ENCODE data around the gene STX11.

Gene STX11

DNA sequence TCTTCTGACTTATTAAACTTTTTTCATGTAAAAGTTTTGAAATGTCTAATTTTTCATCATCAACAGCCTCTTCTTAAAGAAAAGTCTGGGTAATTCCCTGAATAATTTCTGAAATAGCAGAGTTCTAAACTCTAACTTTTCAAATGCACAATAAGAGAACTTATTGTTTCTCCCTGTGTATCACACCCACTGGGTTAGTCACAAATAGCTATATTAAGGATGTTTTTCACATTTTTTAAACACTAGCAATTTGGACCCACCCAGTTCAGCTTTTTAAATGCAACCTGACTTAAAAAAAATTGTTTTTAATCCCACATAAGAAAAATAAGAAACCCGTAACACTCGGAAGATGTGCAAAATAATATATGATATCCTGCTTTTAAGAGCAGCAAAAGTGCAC, 73.4 kb downstream of the STX11 start:
- Histone ChIP-seq H3K4me2 (no peak overlapping the region), H3K27me3 (ENCODE audit: insufficient read depth, low read depth) (no peaks in the 10 kb centered on the region), H3K27ac (no peak overlapping the region), H3K4me3 (IDR thresholded peaks at IDR 0.05; ENCODE audit: insufficient read depth, low read depth, low read length) (no peak overlapping the region), H2AFZ (ENCODE audit: low read depth) (no peak overlapping the region), H3K36me3 (ENCODE audit: insufficient read depth) (no peaks in the 10 kb centered on the region), H4K20me1 (ENCODE audit: insufficient read depth) (no peaks in the 10 kb centered on the region), H3K4me1 (ENCODE audit: low read depth, poor library complexity, severe bottlenecking) (peaks cover 5% of the 10 kb centered on the region), H3K79me2 (ENCODE audit: insufficient read depth, low read depth) (no peaks in the 10 kb centered on the region), H3K9ac (no peak overlapping the region)
- TF ChIP-seq, protein P1, sequence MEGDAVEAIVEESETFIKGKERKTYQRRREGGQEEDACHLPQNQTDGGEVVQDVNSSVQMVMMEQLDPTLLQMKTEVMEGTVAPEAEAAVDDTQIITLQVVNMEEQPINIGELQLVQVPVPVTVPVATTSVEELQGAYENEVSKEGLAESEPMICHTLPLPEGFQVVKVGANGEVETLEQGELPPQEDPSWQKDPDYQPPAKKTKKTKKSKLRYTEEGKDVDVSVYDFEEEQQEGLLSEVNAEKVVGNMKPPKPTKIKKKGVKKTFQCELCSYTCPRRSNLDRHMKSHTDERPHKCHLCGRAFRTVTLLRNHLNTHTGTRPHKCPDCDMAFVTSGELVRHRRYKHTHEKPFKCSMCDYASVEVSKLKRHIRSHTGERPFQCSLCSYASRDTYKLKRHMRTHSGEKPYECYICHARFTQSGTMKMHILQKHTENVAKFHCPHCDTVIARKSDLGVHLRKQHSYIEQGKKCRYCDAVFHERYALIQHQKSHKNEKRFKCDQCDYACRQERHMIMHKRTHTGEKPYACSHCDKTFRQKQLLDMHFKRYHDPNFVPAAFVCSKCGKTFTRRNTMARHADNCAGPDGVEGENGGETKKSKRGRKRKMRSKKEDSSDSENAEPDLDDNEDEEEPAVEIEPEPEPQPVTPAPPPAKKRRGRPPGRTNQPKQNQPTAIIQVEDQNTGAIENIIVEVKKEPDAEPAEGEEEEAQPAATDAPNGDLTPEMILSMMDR (conservative IDR thresholded peaks at IDR 0.05; ENCODE audit: low read depth, low read length), result no peak

DNA sequence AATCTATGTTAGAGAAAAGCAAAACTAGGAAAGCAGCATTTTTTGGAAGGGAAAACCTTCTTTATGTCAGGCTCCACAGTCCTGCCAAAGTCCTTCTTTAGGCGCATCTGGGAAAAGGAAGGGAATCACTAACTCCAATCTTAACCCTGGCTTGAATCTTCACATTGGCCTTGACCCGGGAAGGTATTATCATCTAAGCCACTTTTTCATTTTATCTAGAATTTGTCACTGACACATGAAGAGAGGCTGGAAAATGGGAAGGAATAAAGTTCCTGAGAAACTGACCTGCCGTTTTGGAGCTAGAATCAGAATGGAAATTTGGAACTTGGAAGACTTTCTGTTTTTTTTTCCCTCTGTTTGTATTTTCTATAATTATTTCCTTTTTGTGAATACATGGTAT, 81.4 kb downstream of the STX11 start:
- H3K27me3 ChIP-seq (ENCODE audit: insufficient read depth, low read depth), result no peaks in the 10 kb centered on the region
- H3K4me3 ChIP-seq (IDR thresholded peaks at IDR 0.05; ENCODE audit: insufficient read depth, low read depth, low read length), result no peak overlapping the region
- no peaks in the 10 kb centered on the region for H3K36me3 ChIP-seq (ENCODE audit: insufficient read depth)
- no peak overlapping the region for H3K27ac ChIP-seq
- TF ChIP-seq, protein P1 (conservative IDR thresholded peaks at IDR 0.05; ENCODE audit: low read depth, low read length), result no peak
- H2AFZ ChIP-seq (ENCODE audit: low read depth), result no peak overlapping the region
- no peaks in the 10 kb centered on the region for H4K20me1 ChIP-seq (ENCODE audit: insufficient read depth)
- no peak overlapping the region for H3K9ac ChIP-seq
- no peaks in the 10 kb centered on the region for H3K79me2 ChIP-seq (ENCODE audit: insufficient read depth, low read depth)
- no peak overlapping the region for H3K4me2 ChIP-seq
- no peaks in the 10 kb centered on the region for H3K4me1 ChIP-seq (ENCODE audit: low read depth, poor library complexity, severe bottlenecking)

DNA sequence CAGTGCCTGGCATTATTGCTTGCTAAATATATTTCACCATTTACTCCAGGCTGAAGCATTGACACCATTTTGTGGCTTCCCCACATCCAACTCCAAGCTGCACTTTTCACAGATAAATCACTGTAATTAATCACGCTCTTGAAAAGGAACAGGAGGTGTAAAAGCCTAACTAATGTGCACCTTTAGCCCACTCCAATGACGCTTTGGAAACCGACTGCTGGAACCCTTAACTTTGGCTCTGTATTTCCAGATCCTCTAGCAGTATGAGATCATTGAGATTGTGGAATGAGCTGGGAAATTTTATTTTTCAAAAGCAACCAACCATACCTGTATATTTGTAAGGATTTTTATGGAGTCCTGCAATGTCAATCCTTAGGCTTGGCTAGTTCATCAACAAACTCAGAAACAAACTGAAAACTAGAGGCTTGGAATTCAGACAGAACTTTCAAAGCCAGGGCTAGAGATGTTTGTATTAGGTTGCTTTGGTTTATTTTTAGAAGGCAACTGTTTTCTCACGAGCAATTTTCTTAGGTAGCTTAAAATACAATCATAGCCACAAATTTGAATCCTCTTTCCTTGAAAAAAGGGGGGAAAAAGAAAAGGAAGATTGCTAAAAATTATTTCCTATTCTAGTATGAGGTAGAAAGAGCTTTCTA, 82.0 kb downstream of the STX11 start:
- Histone ChIP-seq H3K4me1 (ENCODE audit: low read depth, poor library complexity, severe bottlenecking) (no peaks in the 10 kb centered on the region), H3K36me3 (ENCODE audit: insufficient read depth) (no peaks in the 10 kb centered on the region), H3K4me3 (IDR thresholded peaks at IDR 0.05; ENCODE audit: insufficient read depth, low read depth, low read length) (no peak overlapping the region), H3K4me2 (no peak overlapping the region), H3K79me2 (ENCODE audit: insufficient read depth, low read depth) (no peaks in the 10 kb centered on the region), H3K27me3 (ENCODE audit: insufficient read depth, low read depth) (no peaks in the 10 kb centered on the region), H3K9ac (no peak overlapping the region), H3K27ac (no peak overlapping the region), H2AFZ (ENCODE audit: low read depth) (no peak overlapping the region), H4K20me1 (ENCODE audit: insufficient read depth) (no peaks in the 10 kb centered on the region)
- TF ChIP-seq, protein P1 (conservative IDR thresholded peaks at IDR 0.05; ENCODE audit: low read depth, low read length), result no peak

DNA sequence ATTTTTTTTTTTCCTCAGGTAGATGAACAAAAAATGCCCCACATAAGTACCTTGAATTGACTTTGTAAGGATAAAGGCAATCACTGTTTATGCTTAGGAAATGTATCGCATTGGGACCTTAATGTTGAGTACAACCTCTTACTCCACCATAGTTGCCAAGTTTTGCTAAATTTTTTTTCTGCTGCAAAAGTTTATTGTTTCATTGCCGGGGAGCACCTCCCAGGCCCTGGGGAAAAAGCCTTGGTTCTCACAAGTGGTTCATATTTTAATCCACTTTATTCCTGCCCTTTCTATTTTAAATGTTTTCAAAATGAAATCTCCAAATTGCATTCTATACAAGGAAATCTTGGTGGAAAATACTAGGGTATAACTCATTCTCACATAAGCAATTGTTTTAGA, 82.5 kb downstream of the STX11 start:
- Histone ChIP-seq H4K20me1 (ENCODE audit: insufficient read depth) (no peaks in the 10 kb centered on the region), H2AFZ (ENCODE audit: low read depth) (no peak overlapping the region), H3K36me3 (ENCODE audit: insufficient read depth) (no peaks in the 10 kb centered on the region), H3K4me3 (IDR thresholded peaks at IDR 0.05; ENCODE audit: insufficient read depth, low read depth, low read length) (no peak overlapping the region), H3K9ac (no peak overlapping the region), H3K4me1 (ENCODE audit: low read depth, poor library complexity, severe bottlenecking) (no peaks in the 10 kb centered on the region), H3K4me2 (no peak overlapping the region), H3K79me2 (ENCODE audit: insufficient read depth, low read depth) (no peaks in the 10 kb centered on the region), H3K27ac (no peak overlapping the region), H3K27me3 (ENCODE audit: insufficient read depth, low read depth) (no peaks in the 10 kb centered on the region)
- TF ChIP-seq, protein P1 (conservative IDR thresholded peaks at IDR 0.05; ENCODE audit: low read depth, low read length), result no peak
